Activated CD8-positive, alpha-beta memory T cell treated with anti-CD3 and anti-CD28 coated beads for 24 hours (primary cell): Measurements from ENCODE around the gene RNF217.
"Not testable (repeated sequence)": the region's sequence is repeated elsewhere in the genome, so short reads cannot be mapped to it uniquely, and the experiment has no call there.

Experiments
- DNase-seq: peaks from one replicate; pipeline ENCODE4 v3.0.0-alpha.2; 2020

RNF217 gene

DNA sequence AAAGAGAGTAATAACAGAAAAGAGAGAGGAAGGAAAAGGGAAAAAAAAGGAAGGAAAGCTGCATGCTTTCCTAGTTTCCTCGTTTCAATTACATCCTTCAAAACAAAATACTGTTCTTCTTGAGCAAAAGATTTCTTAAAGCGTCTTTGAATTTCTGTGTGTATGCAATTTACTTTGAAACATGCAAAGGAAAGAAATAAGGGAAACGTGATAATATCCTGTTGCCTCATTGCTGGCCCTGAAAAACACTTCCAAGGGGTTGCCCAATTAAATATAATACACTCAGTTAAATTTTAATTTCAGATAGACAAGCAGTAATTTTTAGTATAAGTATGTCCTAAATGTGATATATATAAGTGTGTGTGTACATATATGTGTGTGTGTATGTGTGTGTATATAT is 140.2 kb downstream of the RNF217 start:
- DNase-seq, result no peak

DNA sequence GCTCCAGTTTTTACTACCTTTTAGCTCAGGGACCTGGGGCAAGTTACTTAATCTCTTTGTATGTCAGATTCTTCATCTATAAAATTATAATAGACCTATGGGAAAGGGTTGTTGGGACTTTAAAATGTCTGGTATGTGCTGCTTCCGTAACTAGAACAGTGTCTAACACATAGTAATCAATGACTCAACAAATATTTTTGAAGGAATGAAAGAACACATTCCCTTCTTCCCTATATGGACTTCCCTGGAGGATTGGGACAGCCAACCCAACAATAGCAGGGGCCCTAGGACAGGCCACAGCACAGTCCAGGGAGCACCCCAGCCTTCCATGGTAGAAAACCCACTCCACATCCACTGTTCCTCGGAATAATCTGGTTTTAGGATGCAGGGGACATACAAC is 140.7 kb downstream of the RNF217 start:
- DNase-seq, result no peak

DNA sequence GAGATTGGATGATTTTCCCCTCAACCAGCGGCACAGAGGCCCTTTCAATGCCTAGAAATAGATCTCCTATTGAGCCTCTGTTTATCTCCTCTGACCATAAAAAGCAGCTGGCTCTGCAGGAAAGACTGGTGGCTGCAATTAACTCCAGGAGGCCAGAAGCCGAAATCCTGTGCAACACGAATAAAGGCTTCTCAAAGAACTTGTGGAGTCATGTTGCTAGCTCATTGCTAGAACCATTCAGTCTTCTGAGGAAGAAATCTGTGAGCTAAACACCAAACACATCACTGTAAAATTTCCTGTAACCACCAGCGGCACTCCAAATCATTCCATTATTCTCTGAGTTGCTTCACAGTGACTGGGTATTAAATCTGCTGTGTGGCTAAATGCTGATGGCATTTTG is 142.2 kb downstream of the RNF217 start:
- no peak for DNase-seq

DNA sequence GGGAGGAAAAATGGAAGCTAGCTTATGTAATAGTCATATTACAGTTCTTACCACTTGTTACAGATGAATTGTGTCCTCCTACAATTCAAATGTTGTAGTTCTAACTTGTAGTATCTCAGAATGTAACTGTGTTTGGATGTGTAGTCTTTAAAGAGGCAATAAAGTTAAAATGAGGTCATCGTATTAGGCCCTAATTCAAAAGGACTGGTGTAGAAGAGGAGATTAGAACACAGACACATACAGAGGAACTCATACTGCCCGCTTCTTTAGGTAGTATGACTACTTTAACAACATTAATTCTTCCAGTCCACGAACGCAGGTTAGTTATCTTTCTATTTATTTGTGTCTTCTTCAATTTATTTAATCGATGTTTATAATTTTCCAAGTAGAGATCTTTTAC is 144.8 kb downstream of the RNF217 start:
- DNase-seq, result no peak

DNA sequence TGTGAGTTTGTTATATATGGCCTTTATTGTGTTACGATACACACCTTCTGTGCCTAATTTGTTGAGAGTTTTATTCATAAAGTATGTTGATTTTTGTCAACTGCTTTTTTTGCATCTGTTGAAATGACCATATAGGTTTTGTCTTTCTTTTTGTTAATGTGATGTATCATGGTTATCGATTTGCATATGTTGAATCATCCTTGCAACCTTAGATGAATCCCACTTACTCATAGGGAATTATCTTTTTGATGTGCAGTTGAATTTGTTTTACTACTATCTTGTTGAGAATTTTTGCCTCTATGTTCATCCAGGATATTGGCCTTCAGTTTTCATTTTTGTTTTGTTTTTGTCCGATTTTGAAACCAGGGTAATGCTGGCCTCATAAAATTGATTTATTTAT is 145.7 kb downstream of the RNF217 start:
- no peak for DNase-seq

DNA sequence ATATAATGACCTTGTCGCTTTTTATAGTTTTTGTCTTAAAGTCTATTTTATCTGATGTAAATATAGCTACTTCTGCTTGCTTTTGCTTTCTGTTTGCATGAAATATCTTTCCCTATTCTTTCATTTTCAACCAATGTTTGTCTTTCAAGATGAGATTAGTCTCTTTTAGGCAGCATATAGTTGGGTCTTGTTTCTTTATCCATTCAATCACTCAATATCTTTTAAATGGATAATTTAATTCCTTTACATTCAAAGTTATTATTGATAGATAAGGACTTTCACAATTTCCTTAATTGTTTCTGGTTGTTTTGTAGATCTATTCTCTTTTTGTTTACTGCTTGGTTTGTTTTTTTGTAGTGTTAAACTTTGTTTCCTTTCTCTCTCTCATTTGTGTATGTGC is 147.8 kb downstream of the RNF217 start:
- no peak for DNase-seq

DNA sequence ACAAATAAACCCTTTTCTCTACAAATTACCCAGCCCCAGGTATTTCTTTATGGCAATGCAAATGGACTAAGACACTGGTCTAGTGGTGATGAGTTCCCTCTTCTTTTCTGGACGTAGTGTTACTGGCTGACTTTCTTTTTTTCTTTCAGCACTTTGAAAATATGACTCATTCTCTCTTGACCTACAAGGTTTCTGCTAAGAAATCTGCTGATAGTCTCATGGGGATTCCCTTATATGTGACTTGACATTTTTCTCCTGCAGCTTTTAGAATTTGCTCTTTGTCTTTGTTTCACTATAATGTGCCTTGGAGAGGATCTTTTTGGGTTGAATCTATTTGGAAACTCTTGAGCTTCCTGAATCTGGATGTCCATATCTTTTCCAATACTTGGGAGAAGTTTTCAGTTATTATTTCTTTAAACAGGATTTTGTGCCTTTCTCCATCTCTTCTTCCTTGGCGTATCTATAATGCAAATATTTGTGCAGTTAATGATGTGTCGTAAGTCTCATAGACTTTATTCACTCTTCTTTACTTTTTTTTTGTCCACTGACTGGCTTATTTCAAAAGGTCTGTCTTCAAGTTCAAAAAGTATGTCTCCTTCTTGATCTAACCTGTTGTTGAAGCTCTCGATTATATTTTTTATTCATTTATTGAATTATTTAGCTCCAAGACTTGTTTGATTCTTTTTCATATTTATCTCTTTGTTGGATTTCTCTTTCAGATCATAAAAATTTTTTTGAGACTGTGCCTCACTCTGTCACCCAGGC is 149.2 kb downstream of the RNF217 start:
- no peak for DNase-seq

DNA sequence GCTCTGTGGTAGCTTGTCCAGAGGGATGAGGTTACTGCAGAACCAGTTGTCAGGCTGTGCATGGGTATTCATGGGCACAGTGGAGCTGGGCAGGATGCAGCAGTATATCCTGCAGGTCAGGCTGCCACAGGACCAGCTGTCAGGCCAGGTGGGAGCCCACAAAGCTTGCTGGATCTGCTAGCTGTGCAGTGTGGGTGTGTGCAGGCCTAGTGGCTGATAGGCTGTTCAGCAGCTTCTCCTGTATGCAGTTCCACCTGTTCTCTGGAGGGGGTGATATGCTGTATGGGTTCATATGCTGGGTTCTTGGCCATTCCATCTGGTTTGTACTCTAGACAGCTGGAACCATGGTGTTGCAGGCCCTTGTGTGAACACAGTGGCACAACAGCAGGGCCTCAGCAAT is 150.7 kb downstream of the RNF217 start:
- DNase-seq, result no peak

DNA sequence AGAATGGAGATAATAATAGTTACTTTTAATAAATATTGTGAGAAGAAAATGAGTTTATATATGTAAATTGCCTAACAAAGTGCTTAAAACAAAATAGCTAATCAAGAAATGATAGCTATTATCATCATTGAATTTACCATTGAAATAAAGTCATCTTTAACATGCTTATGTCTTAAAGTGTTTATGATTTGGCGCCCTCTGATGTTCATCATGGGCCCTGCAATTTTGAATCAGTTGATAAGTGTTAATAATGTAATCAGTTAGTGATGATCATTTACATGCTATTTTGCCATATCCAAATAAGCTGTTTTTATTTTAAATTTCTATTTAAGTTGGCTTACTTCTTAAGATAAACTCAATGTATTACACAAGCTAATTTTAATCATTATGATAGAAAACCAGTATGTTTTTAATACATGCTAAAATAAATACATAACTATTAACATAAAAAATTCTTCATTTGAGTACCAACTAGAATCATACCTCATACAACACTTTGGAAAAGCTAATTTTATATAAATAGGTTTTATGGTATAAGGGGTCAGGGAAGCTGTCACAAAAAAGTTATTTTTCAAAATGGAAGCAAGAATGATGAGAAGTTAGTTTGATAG is 152.1 kb downstream of the RNF217 start:
- no peak for DNase-seq

DNA sequence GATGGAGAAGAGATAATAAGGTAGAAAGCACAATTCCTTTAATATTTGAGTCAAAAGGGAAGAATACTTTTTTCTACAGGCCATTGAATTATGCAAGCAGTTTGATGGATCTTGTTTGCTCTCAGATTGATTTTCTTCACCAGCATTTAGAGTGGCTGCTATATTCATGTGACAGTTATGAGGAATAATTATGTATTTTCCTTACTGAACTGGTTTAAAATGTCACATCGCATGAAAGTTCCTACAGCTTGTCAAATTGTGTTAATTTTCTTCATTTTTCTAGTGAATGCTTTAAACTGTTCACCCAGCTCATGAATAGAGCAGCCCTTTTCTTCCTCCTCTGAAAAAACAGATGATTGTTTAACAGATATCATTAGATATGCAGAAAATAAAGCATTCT is 153.9 kb downstream of the RNF217 start:
- DNase-seq, result no peak

DNA sequence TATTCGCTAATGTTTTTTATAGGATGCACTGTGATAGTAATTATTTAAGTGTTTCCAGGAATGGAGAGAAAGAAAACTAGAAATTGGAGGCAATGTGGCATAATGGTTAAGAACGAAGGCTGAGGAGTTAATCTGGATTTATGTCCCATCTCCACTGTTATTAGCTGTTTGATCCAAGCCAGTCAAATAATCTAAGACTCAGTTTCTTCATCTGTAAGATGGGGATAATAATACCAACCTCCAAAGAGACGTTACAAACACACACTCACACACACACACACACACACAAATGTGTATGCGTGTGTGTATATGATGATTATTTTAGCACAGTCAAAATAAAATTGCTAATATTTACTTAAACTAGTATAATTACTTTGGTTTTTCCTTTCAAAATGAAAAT is 154.5 kb downstream of the RNF217 start:
- no peak for DNase-seq

DNA sequence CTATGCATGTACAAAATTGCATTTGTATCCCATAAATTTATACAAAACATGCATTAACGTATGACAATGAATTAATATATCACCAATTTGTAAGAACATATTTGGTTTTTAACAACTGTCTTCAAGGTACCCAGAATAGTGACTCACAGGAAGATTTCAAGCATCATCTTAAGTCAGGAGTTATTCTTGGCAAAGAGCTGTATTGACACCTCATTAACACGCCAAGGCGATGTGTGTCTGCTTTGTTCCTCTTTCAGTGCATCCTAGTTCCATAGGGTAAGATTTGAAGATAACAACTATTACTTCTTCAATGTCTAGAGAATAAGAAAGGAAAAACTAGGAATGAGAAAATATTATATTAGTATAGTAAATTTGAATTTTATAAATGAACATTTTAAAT is 155.6 kb downstream of the RNF217 start:
- no peak for DNase-seq

DNA sequence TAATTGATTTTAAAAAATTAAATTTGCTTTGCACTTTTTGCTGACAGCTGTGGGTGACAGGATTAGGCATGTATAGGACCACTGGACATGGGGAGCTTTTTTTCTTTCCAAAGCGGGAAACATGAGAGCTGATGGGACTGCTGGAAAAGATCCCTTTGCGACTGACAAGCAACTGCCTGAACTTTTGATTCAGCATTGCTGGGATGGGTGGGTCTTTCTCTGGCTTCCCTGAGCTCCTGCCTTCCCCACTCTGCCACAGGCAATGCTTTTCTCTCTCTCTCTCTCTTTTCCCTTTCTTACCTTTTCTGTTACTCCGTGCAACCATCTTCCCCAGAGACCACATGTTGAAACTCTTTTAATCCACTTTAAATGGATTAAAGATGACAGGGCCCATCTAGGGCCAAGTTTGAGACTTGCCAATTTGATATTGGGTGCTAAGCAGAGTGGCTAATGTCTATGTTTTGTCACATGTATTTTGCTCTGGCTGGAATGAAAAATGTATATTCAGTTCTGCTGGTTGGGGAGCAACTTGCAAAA is 157.9 kb downstream of the RNF217 start:
- no peak for DNase-seq

DNA sequence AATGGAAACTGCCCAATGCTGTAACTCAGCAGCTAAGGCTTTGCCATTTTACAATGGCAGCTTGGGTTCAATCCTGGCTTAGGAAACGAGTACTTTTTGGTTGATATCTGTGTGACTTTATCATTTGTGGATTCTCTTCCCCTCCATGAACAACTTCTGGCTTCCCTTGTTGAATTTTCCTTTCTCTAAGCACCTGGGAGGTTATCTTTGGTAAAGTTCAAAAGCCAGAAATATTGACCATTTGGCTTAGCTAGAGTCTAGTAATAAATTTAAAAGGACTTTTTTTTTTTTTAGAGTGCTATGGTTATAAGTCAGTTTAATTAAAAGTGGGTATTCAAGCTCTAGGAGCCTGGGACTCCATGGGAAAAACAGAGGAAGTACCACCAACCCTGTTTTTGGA is 159.7 kb downstream of the RNF217 start:
- no peak for DNase-seq

DNA sequence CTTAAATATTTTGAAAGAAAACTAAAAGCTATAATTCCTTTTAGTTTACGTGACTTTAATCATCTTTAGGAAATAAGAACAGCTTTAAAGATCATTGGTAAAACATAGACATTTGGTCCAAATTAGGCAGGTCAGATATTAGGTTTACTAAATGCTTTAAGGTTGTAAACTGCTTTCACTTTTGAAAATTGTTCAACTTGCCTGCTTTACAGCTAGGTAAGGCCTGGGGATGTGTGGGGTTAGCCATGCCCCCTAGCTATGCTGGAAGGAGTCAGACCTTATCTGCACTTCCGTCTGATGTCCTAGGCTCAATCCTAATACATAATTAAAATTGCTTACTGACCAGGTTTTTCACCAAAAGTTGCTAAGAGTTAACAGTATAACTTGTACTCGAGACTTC is 160.8 kb downstream of the RNF217 start:
- DNase-seq, result no peak

DNA sequence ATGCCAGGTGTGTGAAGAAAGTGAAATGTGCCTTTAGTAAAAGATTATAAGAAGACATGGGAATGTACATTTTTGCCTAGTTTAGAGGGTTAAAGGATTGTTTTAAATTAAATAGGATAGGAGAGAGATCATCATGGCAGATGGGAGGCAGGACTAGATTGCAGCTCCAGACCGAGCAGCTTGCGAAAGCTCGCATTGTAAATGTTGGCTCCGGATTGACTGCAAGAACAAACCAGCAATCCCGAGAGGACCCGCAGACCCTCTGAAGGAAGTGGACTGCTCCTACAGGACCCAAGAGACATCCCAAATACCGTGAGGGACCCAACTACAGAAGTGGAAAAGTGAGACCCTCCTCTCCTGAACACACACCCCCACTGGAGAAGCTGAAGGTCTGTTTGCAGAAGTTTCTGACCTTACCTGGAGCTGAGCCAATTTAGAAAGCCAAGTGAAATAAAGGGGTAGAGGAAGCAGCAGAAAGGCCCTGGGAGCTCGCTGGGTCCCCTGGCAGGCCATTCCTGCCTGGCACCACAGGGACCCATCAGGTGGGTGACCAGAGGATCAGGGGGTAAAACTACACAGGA is 161.3 kb downstream of the RNF217 start:
- no peak for DNase-seq

DNA sequence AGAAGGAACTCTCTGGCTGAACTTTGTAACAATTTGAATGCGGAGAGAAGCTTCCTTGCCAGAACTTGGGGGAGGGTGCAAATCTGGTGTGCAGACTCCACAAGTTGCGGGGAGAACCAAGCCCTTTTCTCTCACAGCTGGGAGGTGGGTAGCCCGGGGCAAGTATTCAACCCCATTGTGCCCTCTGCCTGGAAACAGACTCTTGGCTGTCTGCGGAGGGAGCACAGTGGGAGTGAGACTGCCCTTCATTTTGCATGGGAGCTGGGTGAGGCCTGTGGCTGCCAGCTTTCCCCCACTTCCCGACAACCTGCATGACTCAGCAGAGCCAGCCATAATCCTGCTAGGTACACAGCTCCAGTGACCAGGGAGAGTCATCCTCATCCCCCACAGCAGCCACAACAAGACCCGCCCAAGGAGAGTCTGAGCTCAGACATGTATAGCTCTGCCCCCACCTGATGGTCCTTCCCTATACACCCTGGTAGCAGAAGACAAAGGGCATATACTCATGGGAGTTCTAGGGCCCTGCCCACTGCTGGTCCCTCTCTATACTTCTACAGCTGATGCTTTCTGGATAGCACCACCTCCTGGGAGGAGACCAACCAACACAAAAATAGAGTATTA is 161.9 kb downstream of the RNF217 start:
- no peak for DNase-seq

DNA sequence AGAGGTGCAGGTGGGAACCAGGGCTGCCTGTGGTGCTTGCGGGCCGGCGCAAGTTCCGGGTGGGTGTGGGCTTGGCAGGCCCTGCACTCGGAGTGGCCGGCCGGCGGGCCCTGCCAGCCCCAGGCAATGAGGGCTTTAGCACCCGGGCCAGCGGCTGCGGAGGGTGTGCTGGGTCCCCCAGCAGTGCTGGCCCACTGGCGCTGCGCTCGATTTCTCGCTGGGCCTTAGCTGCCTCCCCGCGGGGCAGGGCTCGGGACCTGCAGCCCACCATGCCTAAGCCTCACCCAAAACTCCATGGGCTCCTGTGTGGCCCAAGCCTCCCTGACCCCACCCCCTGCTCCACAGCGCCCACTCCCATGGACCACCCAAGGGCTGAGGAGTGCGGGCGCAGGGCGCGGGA is 163.6 kb downstream of the RNF217 start:
- not testable (repeated sequence) for DNase-seq

DNA sequence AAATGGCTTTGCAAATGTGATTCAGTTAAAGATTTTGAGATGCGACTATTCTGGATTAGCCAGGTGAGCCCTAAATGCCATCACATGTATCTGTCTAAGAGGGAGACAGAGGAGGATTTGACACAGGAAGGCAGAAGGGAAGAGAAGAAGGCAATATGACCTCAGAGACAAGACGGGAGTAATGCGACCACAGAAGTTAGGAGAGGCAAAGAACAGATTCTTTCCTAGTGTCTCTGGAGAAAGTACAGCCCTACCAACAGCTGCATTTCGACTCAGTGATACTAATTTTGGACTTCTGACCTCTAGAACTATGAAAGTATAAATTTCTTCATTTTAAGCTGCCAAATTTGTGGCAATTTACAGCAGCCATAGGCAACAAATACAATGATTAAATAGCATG is 167.1 kb downstream of the RNF217 start:
- no peak for DNase-seq

DNA sequence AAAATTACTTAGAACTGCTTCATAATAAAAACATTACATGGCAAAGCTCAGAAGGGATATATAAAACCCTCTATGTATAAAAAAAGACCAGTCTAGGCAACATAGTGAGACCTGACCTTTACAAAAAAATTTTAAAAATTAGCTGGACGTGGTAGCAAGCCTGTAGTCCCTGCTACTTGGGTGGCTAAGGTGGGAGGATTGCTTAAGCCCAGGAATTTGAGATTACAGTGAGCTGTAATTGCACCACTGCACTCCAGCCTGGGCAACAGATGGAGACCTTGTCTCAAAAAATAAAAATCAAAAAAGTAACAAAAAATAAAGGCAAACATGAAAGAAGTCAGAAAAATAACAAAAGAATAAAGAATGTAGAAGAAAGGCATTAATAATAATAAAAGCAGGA is 169.8 kb downstream of the RNF217 start:
- DNase-seq, result no peak

DNA sequence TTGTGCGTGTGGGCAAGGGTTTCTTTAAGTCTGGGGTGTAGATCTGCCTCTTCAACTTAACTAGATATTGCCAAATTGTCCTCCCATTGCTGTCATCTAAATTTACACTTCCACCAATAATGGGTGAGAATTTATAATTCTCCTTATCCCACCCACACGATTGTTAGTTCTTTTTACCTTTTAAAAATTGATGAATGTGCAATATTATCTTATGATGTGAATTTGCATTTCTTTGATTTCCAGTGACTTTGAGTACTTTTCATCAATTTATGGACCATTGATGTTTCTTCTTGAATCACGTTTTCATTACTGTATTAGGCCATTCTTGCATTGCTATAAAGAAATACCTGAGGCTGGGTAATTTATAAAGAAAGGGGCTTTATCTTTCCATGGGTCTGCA is 174.1 kb downstream of the RNF217 start:
- no peak for DNase-seq

DNA sequence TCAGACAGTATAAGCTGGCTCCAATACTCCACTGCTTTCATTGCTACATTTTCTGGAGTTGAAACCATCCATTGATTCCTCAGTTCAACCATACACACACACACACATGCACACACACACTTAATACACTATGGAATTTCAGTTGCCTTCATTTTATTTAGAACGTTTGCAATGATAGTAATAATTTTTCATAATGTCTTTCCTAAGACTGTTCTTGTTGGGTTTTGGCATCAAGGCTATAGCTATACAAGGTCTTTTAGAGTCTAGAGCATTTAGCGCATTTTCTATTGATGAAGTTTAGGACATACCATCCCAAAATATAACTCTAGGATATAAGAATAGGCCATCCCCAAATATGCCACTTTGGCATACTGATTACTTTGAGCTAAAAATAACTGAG is 175.8 kb downstream of the RNF217 start:
- no peak for DNase-seq

DNA sequence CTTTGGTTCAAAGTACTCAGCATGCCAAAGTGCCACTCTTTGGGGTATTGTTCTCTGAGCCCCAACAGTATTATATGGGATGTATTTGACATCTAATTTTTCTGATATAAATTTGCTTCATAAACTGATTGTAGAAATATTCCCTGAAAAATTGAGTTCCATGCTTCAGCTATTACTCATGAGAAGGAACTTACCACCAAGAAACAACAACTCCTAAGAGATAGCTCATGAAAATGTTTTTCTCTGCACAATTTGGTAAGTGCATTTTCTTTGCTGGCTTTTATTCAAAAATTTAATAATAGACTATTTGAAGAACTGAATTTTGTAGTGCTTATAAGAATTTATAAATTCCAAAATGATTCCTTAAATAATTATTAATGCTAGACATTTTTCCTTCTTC is 178.6 kb downstream of the RNF217 start:
- DNase-seq, result no peak
